Activated CD8-positive, alpha-beta T cell treated with anti-CD3 and anti-CD28 coated beads for 36 hours (primary cell): ENCODE data around the gene TAF1C. TPM values are rescaled to one million over a fixed set of nuclear protein-coding genes. Genes with fewer than 3 reads are reported as not detected.

Source experiments
- ATAC-seq: fragments of 200-7000 bp; cut with Tn5 transposase; one replicate; pipeline ENCODE4 v1.10.0; 2021; ENCODE audit warnings: mild to moderate bottlenecking, moderate library complexity
- CTCF ChIA-PET: fragments of 350-600 bp; sonication (Branson Sonifier 250); formaldehyde crosslinking; loops from one replicate; lab custom pipeline; 2021; ENCODE audit warnings: antibody characterized with exemption; lab: Charles Lee
- POLR2A ChIA-PET: fragments of 350-600 bp; sonication (Branson Sonifier 250); formaldehyde crosslinking; loops from one replicate; lab custom pipeline; 2021; ENCODE audit warnings: antibody characterized with exemption; lab: Charles Lee
- DNase-seq: peaks from one replicate; pipeline ENCODE4 v3.0.0-alpha.2; 2020
- H3K27ac Mint-ChIP-seq: one replicate; pipeline ENCODE4 v1.8.0; 2021; ENCODE audit warnings: mild to moderate bottlenecking, mixed read lengths
- H3K27me3 Mint-ChIP-seq: one replicate; pipeline ENCODE4 v1.8.0; 2021; ENCODE audit warnings: mixed read lengths
- H3K36me3 Mint-ChIP-seq: one replicate; pipeline ENCODE4 v1.8.0; 2021; ENCODE audit warnings: low read depth, mixed read lengths
- H3K4me1 Mint-ChIP-seq: one replicate; pipeline ENCODE4 v1.8.0; 2021; ENCODE audit warnings: low read depth, mixed read lengths
- H3K4me3 Mint-ChIP-seq: one replicate; pipeline ENCODE4 v1.8.0; 2021; ENCODE audit warnings: mild to moderate bottlenecking, moderate library complexity, mixed read lengths
- H3K9me3 Mint-ChIP-seq: one replicate; pipeline ENCODE4 v1.8.0; 2021; ENCODE audit warnings: mixed read lengths
- intact Hi-C: fragments of 100-400 bp; cut with micrococcal nuclease; formaldehyde crosslinking; loops from one replicate; pipeline ENCODE4 v1.10.0; 2022
- total RNA-seq, 2 experiments: library from RNA; stranded (reverse); gene quantifications; one replicate each; pipeline ENCODE4 v1.2.3, GENCODE V29; 2021
- TF ChIP-seq, protein P1 (sequence below): fragments of 200-600 bp; IDR thresholded peaks from one replicate; pipeline ENCODE4 v1.8.0; 2022; ENCODE audit warnings: antibody characterized with exemption, mild to moderate bottlenecking

TAF1C gene
- total RNA-seq, 2 experiments from 2014 or later, result 59.3 to 62.6 TPM

DNA sequence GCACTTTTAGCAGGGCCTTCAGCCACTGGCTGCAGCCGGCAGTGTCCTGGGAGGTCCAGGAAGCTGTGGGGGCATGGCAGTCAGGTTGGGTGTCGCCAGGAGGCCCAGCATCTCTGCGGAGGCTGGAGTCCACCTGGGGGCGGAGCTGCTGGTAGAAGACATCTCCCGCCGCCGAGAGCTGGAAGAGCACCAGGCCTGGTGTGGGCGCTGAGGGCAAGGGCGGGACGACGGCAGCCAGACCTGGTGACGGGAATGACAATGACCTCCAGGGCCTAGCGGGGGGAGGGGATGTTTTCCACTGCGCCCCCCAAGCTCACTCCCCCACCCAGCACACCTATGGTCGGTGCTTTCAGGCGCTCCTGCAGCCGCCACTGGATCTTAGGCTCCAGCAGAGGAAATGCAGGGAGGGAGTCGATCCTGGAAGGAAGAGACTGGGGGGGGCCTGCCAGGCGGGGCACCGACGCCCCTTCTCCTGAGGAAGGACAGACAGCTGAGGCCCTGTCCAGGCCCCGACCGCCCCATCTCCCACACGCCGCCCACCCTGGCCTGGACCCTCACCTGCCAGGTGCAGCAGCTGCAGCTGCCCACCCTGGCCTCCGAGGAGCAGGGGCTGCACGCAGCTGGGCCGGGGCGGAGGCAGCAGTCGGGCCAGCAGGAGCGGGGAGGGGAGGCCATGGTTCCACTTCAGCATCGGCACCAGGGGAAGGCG is 7.1 kb downstream of the TAF1C start:
- ATAC-seq, result no peak
- no peaks in the 10 kb centered on the region for H3K9me3 Mint-ChIP-seq
- TF ChIP-seq, protein P1, sequence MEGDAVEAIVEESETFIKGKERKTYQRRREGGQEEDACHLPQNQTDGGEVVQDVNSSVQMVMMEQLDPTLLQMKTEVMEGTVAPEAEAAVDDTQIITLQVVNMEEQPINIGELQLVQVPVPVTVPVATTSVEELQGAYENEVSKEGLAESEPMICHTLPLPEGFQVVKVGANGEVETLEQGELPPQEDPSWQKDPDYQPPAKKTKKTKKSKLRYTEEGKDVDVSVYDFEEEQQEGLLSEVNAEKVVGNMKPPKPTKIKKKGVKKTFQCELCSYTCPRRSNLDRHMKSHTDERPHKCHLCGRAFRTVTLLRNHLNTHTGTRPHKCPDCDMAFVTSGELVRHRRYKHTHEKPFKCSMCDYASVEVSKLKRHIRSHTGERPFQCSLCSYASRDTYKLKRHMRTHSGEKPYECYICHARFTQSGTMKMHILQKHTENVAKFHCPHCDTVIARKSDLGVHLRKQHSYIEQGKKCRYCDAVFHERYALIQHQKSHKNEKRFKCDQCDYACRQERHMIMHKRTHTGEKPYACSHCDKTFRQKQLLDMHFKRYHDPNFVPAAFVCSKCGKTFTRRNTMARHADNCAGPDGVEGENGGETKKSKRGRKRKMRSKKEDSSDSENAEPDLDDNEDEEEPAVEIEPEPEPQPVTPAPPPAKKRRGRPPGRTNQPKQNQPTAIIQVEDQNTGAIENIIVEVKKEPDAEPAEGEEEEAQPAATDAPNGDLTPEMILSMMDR, result no peak
- POLR2A ChIA-PET, result no interaction called here
- no peak overlapping the region for H3K4me3 Mint-ChIP-seq
- DNase-seq, result no peak
- intact Hi-C loops, result loop anchor here (10.0 kb wide), 1 partner anchor 225 kb away; the partner anchor contains the start of gene OSGIN1
- H3K27me3 Mint-ChIP-seq, result no peaks in the 10 kb centered on the region
- CTCF ChIA-PET, result interaction anchor here (9.8 kb wide), 1 partner anchor 94 kb away, joined by 172 read pairs; no protein-coding TSS in a partner anchor
- H3K4me1 Mint-ChIP-seq, result peaks cover 22% of the 10 kb centered on the region
- no peak overlapping the region for H3K27ac Mint-ChIP-seq
- peaks cover 14% of the 10 kb centered on the region for H3K36me3 Mint-ChIP-seq

DNA sequence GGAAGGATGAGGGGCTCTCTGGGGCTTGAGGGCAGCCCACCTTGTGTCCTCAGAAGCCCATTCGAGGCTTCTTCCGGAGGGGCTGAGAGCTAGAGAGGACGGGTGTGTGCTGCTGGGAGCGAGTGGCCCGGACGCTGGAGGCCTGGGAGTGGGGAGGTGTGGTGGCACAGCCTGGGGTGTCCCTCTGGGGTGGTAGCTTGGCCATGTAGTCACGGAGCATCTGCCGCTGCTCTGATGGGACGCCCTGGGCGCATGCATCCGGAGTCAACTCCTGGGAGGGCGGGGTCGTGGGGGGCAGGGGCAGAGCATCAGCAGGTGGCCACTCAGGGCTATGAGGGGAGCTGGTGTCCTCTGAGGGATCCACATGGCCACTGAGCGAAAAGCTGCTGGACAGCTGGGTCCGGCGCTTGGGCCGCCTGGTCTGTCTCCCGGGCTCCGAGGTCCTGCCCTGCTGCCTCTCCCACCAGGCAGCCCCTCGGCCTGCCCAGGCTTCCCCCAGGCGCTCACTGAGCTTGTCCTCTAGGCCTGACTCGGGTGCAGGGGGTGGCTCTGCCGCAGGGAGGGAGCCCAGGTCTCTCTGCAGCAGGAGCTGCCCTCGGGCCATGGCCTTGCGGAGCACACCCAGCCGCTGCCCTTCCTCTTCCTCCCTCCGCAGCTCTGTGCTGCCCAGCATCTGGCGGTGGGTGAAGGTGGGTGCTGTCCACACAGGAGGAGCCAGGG is 7.8 kb downstream of the TAF1C start:
- TF ChIP-seq, protein P1, result no peak
- no peak overlapping the region for H3K27ac Mint-ChIP-seq
- intact Hi-C loops, result loop anchor here (10.0 kb wide), 1 partner anchor 224 kb away; the partner anchor contains the start of gene OSGIN1
- no peak for DNase-seq
- H3K4me3 Mint-ChIP-seq, result no peak overlapping the region
- ATAC-seq, result no peak
- H3K4me1 Mint-ChIP-seq, result peaks cover 16% of the 10 kb centered on the region
- no peaks in the 10 kb centered on the region for H3K27me3 Mint-ChIP-seq
- POLR2A ChIA-PET, result interaction anchor here (0.9 kb wide), 1 partner anchor 12 kb away, joined by 3 read pairs; the partner anchor contains the start of gene ADAD2
- no peaks in the 10 kb centered on the region for H3K9me3 Mint-ChIP-seq
- H3K36me3 Mint-ChIP-seq, result peaks cover 12% of the 10 kb centered on the region
- CTCF ChIA-PET, result interaction anchor here (5.0 to 9.8 kb wide), 2 partner anchors 7 to 94 kb away, joined by 54 to 172 read pairs; partner anchors contain the start of gene TAF1C

DNA sequence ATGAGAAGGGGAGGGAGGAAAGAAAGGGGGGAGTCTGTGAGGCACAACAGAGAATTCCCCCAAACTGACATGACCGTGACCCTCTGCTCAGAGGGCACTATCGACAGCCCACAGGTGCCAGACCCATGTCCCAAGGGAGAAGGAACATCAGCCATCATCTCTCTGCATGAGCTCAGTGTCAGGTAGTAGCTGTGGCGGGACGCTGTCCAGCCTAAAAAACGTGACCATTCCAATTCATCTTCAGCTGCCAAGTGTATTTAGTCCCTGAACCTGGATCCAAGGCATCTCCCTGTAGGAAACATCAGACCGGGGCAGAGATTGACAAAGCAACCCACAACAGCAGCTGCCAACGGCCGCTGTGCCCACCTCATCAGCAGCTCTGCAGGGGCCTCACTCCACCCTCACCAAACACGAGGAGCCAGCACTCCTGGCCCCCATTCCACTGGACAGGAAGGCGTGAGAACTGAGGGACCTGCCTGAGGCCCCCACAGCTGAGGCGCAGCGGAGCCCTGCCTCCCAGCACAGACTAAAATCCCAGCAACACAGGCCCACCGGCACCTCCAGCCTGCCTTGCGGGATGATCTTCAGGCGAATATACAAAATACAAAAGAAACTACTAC is 8.6 kb downstream of the TAF1C start:
- ATAC-seq (no peak), DNase-seq (no peak)
- Mint-ChIP-seq H3K36me3 (peaks cover 12% of the 10 kb centered on the region), H3K4me3 (no peak overlapping the region), H3K9me3 (no peaks in the 10 kb centered on the region), H3K4me1 (peaks cover 16% of the 10 kb centered on the region), H3K27ac (peak overlapping the region; percentile 36), H3K27me3 (no peaks in the 10 kb centered on the region)
- POLR2A ChIA-PET, result interaction anchor here (0.9 to 1.4 kb wide), 2 partner anchors 13 to 33 kb away, joined by 3 to 5 read pairs; partner anchors contain the start of genes ADAD2, DNAAF1 and HSDL1
- intact Hi-C loops, result loop anchor here (10.0 kb wide), 1 partner anchor 223 kb away; the partner anchor contains the start of gene OSGIN1
- TF ChIP-seq, protein P1, result no peak
- CTCF ChIA-PET, result interaction anchor here (0.9 to 9.8 kb wide), 4 partner anchors 8 to 113 kb away, joined by 3 to 172 read pairs (median 28); partner anchors contain the start of gene TAF1C

DNA sequence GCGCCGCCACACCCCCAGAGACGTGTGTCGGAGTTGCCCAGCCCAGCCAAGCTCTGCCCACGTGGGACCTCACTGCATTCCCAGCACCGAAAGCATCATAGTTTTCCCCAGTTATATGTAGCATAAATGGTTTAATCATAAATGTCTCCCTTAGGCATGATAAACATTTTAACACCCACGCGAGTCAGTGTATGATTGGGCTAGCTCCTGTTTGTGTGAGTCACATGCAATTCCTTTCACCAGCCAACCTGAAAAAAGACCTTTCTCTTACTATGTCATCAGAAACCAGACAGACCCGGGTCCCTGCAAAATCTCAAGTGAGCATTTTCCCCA is 9.2 kb downstream of the TAF1C start:
- no peak overlapping the region for H3K4me3 Mint-ChIP-seq
- peaks cover 16% of the 10 kb centered on the region for H3K4me1 Mint-ChIP-seq
- DNase-seq (peak; percentile 38), ATAC-seq (peak; percentile 27)
- TF ChIP-seq, protein P1, result no peak
- CTCF ChIA-PET, result interaction anchor here (0.9 to 9.8 kb wide), 5 partner anchors 8 to 221 kb away, joined by 3 to 172 read pairs (median 3); partner anchors contain the start of gene TAF1C
- no peaks in the 10 kb centered on the region for H3K27me3 Mint-ChIP-seq
- peaks cover 6% of the 10 kb centered on the region for H3K36me3 Mint-ChIP-seq
- intact Hi-C loops, result loop anchor here (10.0 kb wide), 1 partner anchor 223 kb away; the partner anchor contains the start of gene OSGIN1
- H3K9me3 Mint-ChIP-seq, result no peaks in the 10 kb centered on the region
- POLR2A ChIA-PET, result interaction anchor here (0.6 to 1.4 kb wide), 3 partner anchors 13 to 466 kb away, joined by 3 to 5 read pairs (median 4); partner anchors contain the start of genes ADAD2, DNAAF1 and HSDL1
- H3K27ac Mint-ChIP-seq, result peak overlapping the region; percentile 36
